GM23338 (cell line): ENCODE data around the gene DHDDS. TPM values are rescaled to one million over a fixed set of nuclear protein-coding genes. Genes with fewer than 3 reads are reported as not detected.

Experiments used
- ATAC-seq: fragments of 200-7000 bp; cut with Tn5 transposase; 3 replicates; pipeline ENCODE4 v1.9.1; 2020
- DNase-seq: peaks from one replicate; pipeline ENCODE4 v3.0.0-alpha.2; 2015; ENCODE audit warnings: low spot score
- H2AFZ ChIP-seq: fragments of 200-600 bp; sonication (generic); 2 replicates; pipeline ENCODE4 v1.8.0; 2016; ENCODE audit warnings: antibody characterized with exemption, mild to moderate bottlenecking, moderate library complexity
- H3F3A ChIP-seq: fragments of 200-600 bp; sonication (generic); replicated peaks from 2 replicates; pipeline ENCODE4 v1.8.0; 2017; ENCODE audit warnings: antibody characterized with exemption, mixed run types, low read depth
- H3K27ac ChIP-seq: fragments of 200-600 bp; sonication (generic); 2 replicates; pipeline ENCODE4 v1.6.1; 2016; ENCODE audit warnings: low read depth
- H3K27me3 ChIP-seq: fragments of 200-600 bp; sonication (generic); 2 replicates; pipeline ENCODE4 v1.8.0; 2016; ENCODE audit warnings: mild to moderate bottlenecking, mixed run types, moderate library complexity; ENCODE audit not compliant: insufficient read depth
- H3K36me3 ChIP-seq: fragments of 200-600 bp; sonication (generic); 2 replicates; pipeline ENCODE4 v1.8.0; 2016; ENCODE audit warnings: mild to moderate bottlenecking; ENCODE audit not compliant: insufficient read depth
- H3K4me1 ChIP-seq: fragments of 200-600 bp; sonication (generic); 2 replicates; pipeline ENCODE4 v1.8.0; 2016; ENCODE audit warnings: mild to moderate bottlenecking, moderate library complexity; ENCODE audit not compliant: insufficient read depth
- H3K4me2 ChIP-seq: fragments of 200-600 bp; sonication (generic); 2 replicates; pipeline ENCODE4 v1.7.1; 2017; ENCODE audit warnings: mixed run types
- H3K4me3 ChIP-seq: fragments of 200-600 bp; sonication (generic); 2 replicates; pipeline ENCODE4 v1.6.1; 2016; ENCODE audit warnings: mixed run types
- H3K79me2 ChIP-seq: fragments of 200-600 bp; sonication (generic); replicated peaks from 2 replicates; pipeline ENCODE4 v1.8.0; 2017; ENCODE audit warnings: mild to moderate bottlenecking; ENCODE audit not compliant: insufficient read depth
- H3K9me2 ChIP-seq: fragments of 200-600 bp; sonication (generic); 2 replicates; pipeline ENCODE4 v1.8.0; 2017; ENCODE audit not compliant: insufficient read depth
- H4K20me1 ChIP-seq: fragments of 200-600 bp; sonication (generic); replicated peaks from 2 replicates; pipeline ENCODE4 v1.8.0; 2017; ENCODE audit warnings: mild to moderate bottlenecking; ENCODE audit not compliant: insufficient read depth
- H3K27ac Mint-ChIP-seq: 2 replicates; pipeline ENCODE4 v1.8.0; 2020; ENCODE audit warnings: inconsistent platforms, mild to moderate bottlenecking, moderate library complexity, mixed read lengths
- H3K27me3 Mint-ChIP-seq: 3 replicates; pipeline ENCODE4 v1.8.0; 2022; ENCODE audit warnings: low read depth, mild to moderate bottlenecking, moderate library complexity, mixed read lengths, inconsistent platforms; ENCODE audit not compliant: insufficient read depth, poor library complexity
- H3K36me3 Mint-ChIP-seq: 3 replicates; pipeline ENCODE4 v1.8.0; 2021; ENCODE audit warnings: low read depth, mild to moderate bottlenecking, inconsistent platforms, moderate library complexity, mixed read lengths
- H3K4me1 Mint-ChIP-seq: 3 replicates; pipeline ENCODE4 v1.8.0; 2020; ENCODE audit warnings: mild to moderate bottlenecking, inconsistent platforms, mixed read lengths
- H3K4me3 Mint-ChIP-seq: 3 replicates; pipeline ENCODE4 v1.8.0; 2021; ENCODE audit warnings: moderate library complexity, mild to moderate bottlenecking, inconsistent platforms, mixed read lengths
- H3K9me3 Mint-ChIP-seq: 3 replicates; pipeline ENCODE4 v1.8.0; 2020; ENCODE audit warnings: moderate library complexity, mild to moderate bottlenecking, inconsistent platforms, mixed read lengths
- CREB1 ChIP-seq: fragments of 250-450 bp; sonication (Bioruptor Pico); IDR thresholded peaks from 2 replicates; pipeline ENCODE4 v1.5.0; 2020; ENCODE audit warnings: low read depth, mild to moderate bottlenecking, moderate library complexity
- CTCF ChIP-seq, 2 experiments: fragments of 200-600 bp in 1 of 2; sonication (generic) in 1 of 2; conservative IDR thresholded peaks; 2 replicates each; pipeline versions ENCODE4 v1.5.1 to v1.6.1; 2016 to 2017; ENCODE audit warnings: antibody characterized with exemption in 2 of 2, low read depth in 2 of 2, mild to moderate bottlenecking in 2 of 2, moderate library complexity in 1 of 2
- ETS1 ChIP-seq: IDR thresholded peaks from 2 replicates; pipeline ENCODE4 v1.6.1; 2016; ENCODE audit warnings: antibody characterized with exemption
- EZH2 ChIP-seq: fragments of 200-600 bp; sonication (generic); IDR thresholded peaks from one replicate; pipeline ENCODE4 v1.8.0; 2017; ENCODE audit warnings: antibody characterized with exemption, mild to moderate bottlenecking, low read depth; ENCODE audit not compliant: unreplicated experiment
- JUNB ChIP-seq: IDR thresholded peaks from one replicate; pipeline ENCODE4 v1.6.1; 2016; ENCODE audit warnings: antibody characterized with exemption; ENCODE audit not compliant: unreplicated experiment
- NANOG ChIP-seq: IDR thresholded peaks from 2 replicates; pipeline ENCODE4 v1.6.1; 2016; ENCODE audit warnings: antibody characterized with exemption, borderline replicate concordance
- REST ChIP-seq: IDR thresholded peaks from one replicate; pipeline ENCODE4 v1.6.1; 2018; ENCODE audit warnings: antibody characterized with exemption; ENCODE audit not compliant: unreplicated experiment
- ZNF114 ChIP-seq: fragments of 250-450 bp; sonication (Bioruptor Pico); IDR thresholded peaks from 2 replicates; pipeline ENCODE4 v1.5.0; 2020; ENCODE audit warnings: mild to moderate bottlenecking, moderate library complexity
- ZNF462 ChIP-seq: fragments of 250-450 bp; sonication (Bioruptor Pico); IDR thresholded peaks from 2 replicates; pipeline ENCODE4 v1.5.0; 2020; ENCODE audit warnings: mild to moderate bottlenecking, moderate library complexity
- polyA plus RNA-seq: library from polyadenylated mRNA; unstranded; fragments of >200 nt; fragmentation: Nextera tagmentation; extraction: Ambion mirVana; gene quantifications from 2 replicates; pipeline ENCODE4 v1.2.1, GENCODE V29; 2016
- total RNA-seq: library from RNA; depleted of rRNA; stranded (reverse); fragments of >200 nt; shearing (Covaris generic); gene quantifications from 2 replicates; pipeline ENCODE4 v1.2.3, GENCODE V29; 2014

DHDDS gene
- total and polyA plus RNA-seq, 2 experiments from 2014 or later: 32.6 to 49.5 TPM

- no peak for DNase-seq
- no peaks in the 10 kb centered on the region for H3K36me3 ChIP-seq
Measured at GRCh38 chr1:26493267-26493666, 61.1 kb downstream of the DHDDS start.

More at GRCh38 chr1:26493267-26493666, 61.1 kb downstream of the DHDDS start:
- Histone ChIP-seq H3K79me2 (no peaks in the 10 kb centered on the region), H2AFZ (no peak overlapping the region), H3K9me2 (no peaks in the 10 kb centered on the region), H4K20me1 (no peaks in the 10 kb centered on the region), H3K4me1 (no peaks in the 10 kb centered on the region), H3K4me2 (no peak overlapping the region), H3K4me3 (no peak overlapping the region), H3K27me3 (no peaks in the 10 kb centered on the region), H3F3A (no peaks in the 10 kb centered on the region), H3K27ac (no peak overlapping the region)
- Mint-ChIP-seq H3K27me3 (peaks cover 8% of the 10 kb centered on the region), H3K4me3 (no peak overlapping the region), H3K36me3 (no peaks in the 10 kb centered on the region), H3K4me1 (no peaks in the 10 kb centered on the region), H3K9me3 (no peaks in the 10 kb centered on the region), H3K27ac (no peak overlapping the region)
- no peak for ATAC-seq
- TF ChIP-seq ZNF114: no peak
- no peak for TF ChIP-seq ZNF462 (CRISPR knock-in tag)
- TF ChIP-seq EZH2: no peak
- no peak for TF ChIP-seq REST
- TF ChIP-seq CTCF (conservative IDR thresholded peaks at IDR 0.05; ENCODE audit: low read depth in 2 of 2): no peak
- no peak for TF ChIP-seq JUNB
- no peak for TF ChIP-seq ETS1
- no peak for TF ChIP-seq CREB1 (CRISPR knock-in tag)
- no peak for TF ChIP-seq NANOG
